Thyroid gland (tissue), 4 donors: Measurements from ENCODE around the gene INTS15.

Experiments
- POLR2A ChIP-seq, 2 donors: fragments of 450-650 bp; IDR thresholded peaks; one replicate each; pipeline ENCODE4 v1.6.1; 2017; ENCODE audit warnings: antibody characterized with exemption in 2 of 2, mild to moderate bottlenecking in 2 of 2, moderate library complexity in 1 of 2
- TF ChIP-seq, protein P1 (sequence below), 6 experiments: fragments of 200-600 bp in 3 of 6; fragments of 450-650 bp in 3 of 6; sonication (generic) in 3 of 6; IDR thresholded peaks; one replicate each; pipeline ENCODE4 v1.5.1; 2016 to 2019; ENCODE audit warnings: antibody characterized with exemption in 6 of 6, mild to moderate bottlenecking in 2 of 6, inconsistent platforms in 1 of 6, moderate library complexity in 1 of 6

DNA sequence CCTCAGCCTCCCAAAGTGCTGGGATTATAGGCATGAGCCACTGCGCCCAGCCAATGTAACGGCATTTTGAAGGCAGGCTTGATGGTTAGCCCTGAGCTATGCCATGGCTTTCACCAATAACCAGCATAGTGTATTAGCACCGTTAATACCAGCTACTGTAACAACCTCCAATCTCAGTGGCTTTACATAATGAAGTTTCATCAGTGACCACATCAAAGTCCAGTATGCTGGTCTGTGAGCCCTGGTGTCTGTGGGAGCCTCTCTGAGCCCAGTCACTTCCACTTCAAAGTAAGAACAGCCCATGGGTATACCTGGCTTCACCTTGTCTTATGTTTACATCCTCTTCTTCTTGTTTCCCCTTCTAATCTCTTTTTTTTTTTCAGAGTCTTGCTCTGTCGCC, 24.2 kb upstream of the INTS15 start:
- TF ChIP-seq POLR2A (IDR thresholded peaks at IDR 0.05) = no peak
- TF ChIP-seq, protein P1, sequence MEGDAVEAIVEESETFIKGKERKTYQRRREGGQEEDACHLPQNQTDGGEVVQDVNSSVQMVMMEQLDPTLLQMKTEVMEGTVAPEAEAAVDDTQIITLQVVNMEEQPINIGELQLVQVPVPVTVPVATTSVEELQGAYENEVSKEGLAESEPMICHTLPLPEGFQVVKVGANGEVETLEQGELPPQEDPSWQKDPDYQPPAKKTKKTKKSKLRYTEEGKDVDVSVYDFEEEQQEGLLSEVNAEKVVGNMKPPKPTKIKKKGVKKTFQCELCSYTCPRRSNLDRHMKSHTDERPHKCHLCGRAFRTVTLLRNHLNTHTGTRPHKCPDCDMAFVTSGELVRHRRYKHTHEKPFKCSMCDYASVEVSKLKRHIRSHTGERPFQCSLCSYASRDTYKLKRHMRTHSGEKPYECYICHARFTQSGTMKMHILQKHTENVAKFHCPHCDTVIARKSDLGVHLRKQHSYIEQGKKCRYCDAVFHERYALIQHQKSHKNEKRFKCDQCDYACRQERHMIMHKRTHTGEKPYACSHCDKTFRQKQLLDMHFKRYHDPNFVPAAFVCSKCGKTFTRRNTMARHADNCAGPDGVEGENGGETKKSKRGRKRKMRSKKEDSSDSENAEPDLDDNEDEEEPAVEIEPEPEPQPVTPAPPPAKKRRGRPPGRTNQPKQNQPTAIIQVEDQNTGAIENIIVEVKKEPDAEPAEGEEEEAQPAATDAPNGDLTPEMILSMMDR (IDR thresholded peaks at IDR 0.05) = no peak
